GM21786 (cell line): ENCODE measurements around the gene PRKAG3.
"Not testable (repeated sequence)": the region's sequence is repeated elsewhere in the genome, so short reads cannot be mapped to it uniquely, and the experiment has no call there.

Experiments used
- ATAC-seq: cut with Tn5 transposase; IDR thresholded peaks from one replicate; pipeline ENCODE4 v1.9.1; 2021; ENCODE audit not compliant: unreplicated experiment

The PRKAG3 gene

DNA sequence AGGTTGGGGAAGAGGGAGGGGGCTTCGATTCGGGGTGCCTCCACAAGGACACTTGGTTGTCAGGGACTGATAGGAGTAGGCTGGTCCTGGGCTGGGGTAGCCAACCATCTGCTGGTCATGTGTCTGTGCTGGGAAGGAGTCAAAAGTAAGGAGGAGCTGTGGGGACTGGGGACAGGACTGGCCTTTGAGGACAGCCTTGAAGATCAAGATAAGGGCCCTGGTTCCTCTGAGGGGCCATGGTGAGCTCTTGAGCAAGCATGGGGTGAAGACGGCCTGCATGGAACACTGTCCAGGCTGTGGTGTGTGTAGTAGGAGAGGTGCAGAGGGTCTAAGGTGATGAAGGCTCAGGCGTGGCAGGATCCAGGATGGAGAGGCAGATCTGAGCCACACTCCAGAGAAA is 47.9 kb downstream of the PRKAG3 start:
- no peak for ATAC-seq

DNA sequence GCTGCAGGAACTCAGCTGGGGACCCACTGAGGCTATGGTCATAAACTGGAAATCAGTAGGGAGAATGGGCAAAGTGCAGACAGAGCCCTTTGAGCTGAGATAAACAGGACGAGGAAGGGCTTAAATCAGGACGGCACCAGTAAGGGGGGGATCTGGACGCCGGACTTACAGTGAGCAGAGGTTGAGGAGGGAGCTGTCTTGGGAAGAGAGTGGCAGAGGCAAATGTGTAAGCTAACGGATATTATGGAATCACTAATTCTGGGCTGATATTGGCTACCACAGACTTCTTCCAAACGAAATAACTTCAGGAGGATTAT is 49.1 kb downstream of the PRKAG3 start:
- ATAC-seq: no peak

DNA sequence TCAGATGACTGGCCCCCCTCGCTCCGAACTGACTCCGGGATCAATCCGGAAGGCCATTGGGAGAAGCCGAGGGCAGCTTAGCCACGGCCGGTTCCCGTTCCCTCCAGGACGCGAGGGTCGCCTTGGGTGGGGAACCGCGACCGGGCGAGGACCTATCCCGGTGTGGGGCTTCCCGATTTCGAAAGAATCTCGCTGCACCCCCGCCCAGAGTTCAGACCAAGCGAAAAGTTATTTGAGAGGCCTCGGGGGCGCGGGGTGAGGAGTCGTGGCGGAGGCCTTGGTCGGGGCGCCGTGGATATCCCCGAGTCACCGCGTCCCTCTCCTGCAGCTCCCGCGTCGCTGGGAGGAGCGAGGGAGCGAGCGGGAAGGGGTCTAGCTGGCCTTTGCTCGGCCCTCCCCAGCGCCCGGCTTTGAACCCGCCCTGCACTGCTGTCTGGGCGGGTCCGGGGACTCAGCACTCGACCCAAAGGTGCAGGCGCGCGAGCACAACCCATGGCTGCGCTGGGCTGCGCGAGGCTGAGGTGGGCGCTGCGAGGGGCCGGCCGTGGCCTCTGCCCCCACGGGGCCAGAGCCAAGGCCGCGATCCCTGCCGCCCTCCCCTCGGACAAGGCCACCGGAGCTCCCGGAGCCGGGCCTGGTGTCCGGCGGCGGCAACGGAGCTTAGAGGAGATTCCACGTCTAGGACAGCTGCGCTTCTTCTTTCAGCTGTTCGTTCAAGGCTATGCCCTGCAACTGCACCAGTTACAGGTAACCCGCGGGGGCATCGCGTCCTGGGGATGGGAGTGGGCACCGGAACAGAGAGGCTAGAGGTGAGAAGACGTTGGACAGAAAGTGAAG is 49.7 kb downstream of the PRKAG3 start, which contains the start of gene CYP27A1:
Gene CYP27A1, plus strand, starts transcription at position 457 of the 837 bp plus-strand sequence. Its CDS starts 36 bp downstream, at position 493.
- no peak for ATAC-seq

DNA sequence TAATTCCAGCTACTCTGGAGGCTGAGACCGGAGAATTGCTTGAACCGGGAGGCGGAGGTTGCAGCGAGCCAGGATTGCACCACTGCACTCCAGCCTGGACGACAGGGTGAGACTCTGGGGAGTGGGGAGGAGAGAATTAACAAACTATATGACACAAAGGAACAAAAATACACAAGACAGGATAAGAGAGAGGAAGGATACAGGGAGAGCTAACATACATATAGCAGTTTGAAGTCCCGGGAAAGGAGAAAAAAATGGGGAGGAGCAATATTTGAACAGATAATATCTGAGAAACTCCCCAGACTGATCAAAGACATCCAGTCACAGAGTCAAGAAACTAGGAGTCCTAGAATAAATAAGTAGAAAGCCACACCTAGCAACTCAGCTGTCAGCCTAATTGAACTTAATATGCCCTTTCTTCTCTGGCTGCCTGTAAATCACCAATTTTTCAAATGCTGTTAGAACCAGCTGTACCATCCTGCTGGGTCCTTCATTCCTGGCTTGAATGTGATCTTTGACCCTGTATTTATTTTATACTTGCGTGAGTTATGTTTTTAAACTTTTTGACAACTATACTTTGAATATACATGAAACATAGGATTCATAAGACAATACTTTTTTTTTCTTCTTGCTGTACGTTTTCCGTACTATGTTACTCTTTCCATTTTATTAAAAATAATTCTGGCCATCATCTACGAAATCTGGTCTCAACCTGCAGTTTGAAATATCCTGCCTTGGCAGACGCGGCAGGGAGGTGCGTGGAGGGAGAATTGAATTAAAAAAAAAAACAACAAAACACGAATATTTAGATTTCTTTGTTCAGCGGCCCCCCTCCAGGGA is 50.5 kb downstream of the PRKAG3 start:
- no peak for ATAC-seq

DNA sequence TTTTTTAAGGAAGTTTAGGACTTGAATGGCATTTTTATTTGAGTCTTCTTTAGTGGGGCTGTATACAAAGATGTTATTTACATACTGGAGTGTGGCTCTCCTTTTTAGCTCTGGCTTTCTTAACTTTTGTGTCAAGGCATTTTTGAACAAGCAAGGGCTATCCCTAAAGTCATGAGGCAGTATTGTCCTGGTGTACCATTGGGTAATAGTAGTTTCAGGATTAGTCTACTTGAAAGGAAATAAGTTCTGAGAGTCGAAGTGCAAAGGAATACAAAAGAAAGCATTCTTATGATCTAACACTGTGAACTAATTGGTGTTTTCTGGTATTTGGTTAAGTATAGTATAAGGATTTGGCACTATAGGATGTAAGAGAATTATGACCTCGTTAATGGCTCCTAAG is 51.6 kb downstream of the PRKAG3 start:
- ATAC-seq: no peak

DNA sequence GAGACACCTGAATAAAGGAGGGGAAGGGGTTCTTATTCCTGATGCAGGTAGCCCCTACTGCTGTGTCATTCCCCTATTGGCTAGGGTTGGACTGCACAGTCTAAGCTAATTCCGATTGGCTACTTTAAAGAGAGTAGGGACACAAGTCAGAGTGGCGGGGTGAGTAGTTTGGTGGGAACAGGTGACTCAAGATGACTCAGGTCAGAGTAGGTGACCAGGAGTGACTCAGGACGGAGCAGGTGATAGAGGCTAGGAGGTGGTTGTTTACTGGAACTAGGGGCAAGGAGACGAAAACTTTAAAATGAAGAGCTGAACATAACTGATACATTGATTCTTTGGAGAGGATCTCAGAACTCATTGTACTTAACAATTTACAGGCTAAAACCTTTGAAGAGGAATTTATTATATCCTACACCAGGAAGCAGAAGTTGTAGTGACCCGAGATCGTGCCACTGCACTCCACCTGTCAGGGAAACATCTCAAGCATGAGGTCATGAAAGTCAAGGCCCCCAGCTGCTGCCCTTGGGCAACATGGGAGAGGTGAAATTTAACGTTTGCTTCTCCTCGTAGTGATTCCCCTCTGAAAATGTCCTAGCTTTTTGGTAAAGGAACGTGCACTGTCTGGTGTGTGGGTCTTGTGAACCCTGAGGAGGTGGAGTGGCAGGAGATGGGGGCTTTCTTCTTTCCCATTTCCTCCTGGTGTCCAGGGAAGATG is 54.2 kb downstream of the PRKAG3 start:
- no peak for ATAC-seq

DNA sequence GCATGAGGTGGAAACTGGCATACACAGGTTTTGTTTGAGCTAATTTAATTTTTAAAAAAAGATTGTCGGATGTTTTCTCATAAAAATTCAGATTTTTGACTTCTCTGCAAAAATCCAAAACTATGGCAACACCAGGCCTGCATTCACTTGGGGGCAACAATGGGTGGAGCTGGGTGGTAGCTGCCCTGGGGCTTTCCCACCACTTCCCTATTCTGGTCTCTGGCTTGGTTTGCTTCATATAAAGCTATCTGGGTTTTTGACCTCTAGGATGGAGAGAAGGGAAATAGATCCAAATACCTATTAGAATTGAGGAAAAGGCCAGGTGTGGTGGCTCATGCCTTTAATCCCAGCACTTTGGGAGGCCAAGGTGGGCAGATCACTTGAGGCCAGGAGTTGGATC is 55.1 kb downstream of the PRKAG3 start:
- ATAC-seq: no peak

DNA sequence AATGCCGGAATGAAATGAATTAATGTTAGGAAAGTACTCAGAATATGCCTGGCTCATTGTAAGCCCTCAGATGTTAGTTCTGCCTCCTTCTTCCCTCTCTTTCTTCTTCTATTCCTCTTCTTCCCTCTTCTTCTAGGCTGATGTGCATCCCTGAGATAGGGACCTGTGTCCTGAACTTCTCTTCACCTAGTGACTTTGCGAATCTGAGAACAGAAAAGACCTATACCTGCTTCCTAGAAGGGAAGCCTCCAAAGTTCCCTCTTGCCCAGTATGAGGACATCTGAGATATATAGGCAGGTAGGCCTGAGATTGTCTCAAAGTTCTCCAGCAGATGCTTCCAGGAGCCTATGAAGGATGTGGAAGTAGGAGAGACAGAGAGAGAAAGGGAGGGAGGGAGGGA is 57.7 kb downstream of the PRKAG3 start:
- no peak for ATAC-seq

DNA sequence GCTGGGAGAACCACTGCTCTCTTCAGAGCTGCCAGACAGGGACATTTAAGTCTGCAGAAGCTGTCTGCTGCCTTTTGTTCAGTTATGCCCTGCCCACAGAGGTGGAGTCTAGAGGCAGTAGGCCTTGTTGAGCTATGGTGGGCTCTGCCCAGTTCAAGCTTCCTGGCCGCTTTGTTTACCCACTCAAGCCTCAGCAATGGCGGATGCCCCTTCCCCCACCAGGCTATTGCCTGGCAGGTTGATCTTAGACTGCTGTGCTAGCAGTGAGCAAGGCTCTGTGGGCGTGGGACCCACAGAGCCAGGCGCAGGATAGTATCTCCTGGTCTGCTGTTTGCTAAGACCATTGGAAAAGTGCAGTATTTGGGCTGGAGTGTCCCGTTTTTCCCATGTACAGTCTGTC is 58.8 kb downstream of the PRKAG3 start:
- ATAC-seq: not testable (repeated sequence)
